Astrocyte of the cerebellum (primary cell): Measurements from ENCODE around the gene TMEM212.

Experiments used
- DNase-seq: peaks from one replicate; pipeline ENCODE4 v3.0.0-alpha.2; 2011; ENCODE audit warnings: low read depth
- H3K4me3 ChIP-seq: 2 replicates; pipeline ENCODE4 v1.5.1; 2011; ENCODE audit warnings: mild to moderate bottlenecking, low read depth, low read length, moderate library complexity
- CTCF ChIP-seq: IDR thresholded peaks from 2 replicates; pipeline ENCODE4 v1.5.1; 2012; ENCODE audit warnings: low read length, low read depth, moderate library complexity, mild to moderate bottlenecking; ENCODE audit errors: missing control alignments
- in situ Hi-C: cut with HindIII; loops from 2 replicates; pipeline ENCODE4 v1.10.0; 2017; ENCODE audit warnings: low sequenced_read_pairs

Gene TMEM212

DNA sequence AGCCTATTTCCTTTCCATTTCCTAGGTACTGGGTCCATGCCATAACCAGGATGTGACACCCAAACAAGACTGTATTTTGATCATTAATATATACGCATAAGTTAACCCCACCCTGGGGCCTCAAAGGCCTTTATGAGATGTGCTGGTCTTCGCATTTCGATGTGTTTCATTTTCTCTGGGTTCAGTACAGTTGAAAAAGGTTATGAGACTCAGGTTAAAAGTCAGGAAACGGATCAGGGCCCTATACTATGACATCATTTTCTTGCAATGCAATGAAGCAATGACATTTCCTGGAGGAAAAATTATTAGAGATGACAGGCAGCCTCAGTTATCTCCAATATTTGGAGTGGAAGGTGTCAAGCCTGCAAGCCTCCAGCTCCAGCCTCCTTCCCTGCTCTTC, 31.7 kb downstream of the TMEM212 start:
- no peak for TF ChIP-seq CTCF
- no peak for DNase-seq
- H3K4me3 ChIP-seq: no peak overlapping the region
- in situ Hi-C loops: no loop called here

DNA sequence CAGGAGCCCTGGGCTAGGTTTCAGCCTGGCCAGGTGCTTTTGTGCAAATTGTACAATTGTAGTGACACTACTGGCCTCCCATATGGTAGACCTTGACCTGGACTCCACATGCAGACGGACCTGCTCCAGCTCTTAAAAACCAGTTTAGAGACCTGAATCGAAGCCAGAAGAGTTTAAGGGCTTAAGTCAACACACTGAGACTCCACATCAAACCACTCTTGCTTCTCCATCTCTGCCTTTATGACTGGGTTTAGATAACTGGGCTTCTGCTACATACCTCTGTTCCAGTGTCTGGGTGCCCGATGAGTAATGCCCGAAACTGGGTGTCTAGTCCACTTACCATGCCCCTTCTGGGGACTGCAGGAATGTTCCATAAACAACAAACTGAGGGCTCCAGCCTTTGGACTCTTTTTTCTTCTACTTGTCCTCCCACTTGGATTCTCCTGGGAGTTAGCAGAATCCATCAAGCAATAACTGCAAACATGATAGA, 32.8 kb downstream of the TMEM212 start:
- no peak for DNase-seq
- in situ Hi-C loops: no loop called here
- TF ChIP-seq CTCF: no peak
- no peak overlapping the region for H3K4me3 ChIP-seq

GRCh38 chr3:171876680-171877147, 33.6 kb downstream of the TMEM212 start:
- in situ Hi-C loops: no loop called here
- no peak for TF ChIP-seq CTCF
- peak; percentile 98 for DNase-seq
- H3K4me3 ChIP-seq: no peak overlapping the region

DNA sequence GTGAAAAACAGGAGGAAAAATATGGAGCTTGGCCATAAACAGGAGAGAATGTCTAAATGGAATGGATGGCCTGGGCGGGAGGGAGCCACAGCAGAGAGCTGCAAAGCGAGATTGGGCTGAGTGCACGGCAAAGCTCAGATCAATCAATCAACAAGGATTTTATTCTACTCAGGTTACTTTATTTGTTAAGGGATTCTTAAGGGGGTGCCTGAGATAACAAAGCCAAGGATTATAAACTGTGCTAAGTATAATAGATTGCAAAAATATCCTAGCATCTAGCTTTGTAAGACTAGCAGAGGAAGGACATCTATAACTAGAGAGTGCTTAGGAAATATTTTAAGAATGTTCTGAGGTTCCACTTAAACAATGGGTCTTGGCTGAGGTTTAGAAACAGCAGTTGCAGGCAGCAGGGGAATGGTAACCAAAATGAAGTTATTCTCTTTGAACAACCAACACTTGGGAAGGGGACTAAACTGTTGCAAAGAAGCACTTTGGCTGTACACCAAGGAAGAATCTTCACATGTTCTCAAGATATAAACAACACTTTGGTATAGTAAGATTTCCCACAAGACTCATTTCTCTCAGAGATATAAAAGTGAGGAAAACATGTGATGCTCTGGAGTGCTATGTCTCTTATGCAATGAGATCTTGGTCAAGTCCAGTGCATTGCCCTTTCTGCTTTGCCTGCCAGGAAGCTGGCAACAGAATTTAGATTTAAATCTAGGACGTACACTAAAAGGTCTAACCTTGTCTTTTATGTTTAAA, 35.5 kb downstream of the TMEM212 start:
- no peak overlapping the region for H3K4me3 ChIP-seq
- peak; percentile 82 for DNase-seq
- in situ Hi-C loops: no loop called here
- no peak for TF ChIP-seq CTCF

DNA sequence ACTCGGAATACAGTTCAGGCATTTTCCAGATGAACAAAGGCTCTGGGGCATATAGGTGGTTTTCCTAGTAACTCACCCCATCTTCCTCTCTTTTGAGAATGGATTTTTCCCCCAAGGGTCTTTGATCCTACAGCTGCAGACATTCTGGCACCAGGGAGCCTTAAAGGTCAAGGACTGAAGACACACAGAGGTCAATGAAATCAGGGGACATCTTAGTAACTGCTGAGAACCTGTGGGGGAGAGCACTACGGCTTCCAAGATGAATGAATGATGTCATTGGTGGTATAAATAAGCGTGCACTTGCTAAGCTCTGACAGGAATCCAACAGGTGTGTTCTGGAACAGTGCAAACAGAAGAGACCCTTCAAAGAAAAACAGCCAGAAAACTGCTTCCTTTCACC, 36.3 kb downstream of the TMEM212 start:
- TF ChIP-seq CTCF: no peak
- in situ Hi-C loops: no loop called here
- no peak overlapping the region for H3K4me3 ChIP-seq
- DNase-seq: no peak

GRCh38 chr3:171880101-171880870, 37.1 kb downstream of the TMEM212 start:
- in situ Hi-C loops: no loop called here
- TF ChIP-seq CTCF: no peak
- no peak for DNase-seq

More at GRCh38 chr3:171880101-171880870, 37.1 kb downstream of the TMEM212 start:
- H3K4me3 ChIP-seq: no peak overlapping the region
